GM19395 (cell line): ENCODE results near the gene MAGI3.

Experiments
- ATAC-seq: cut with Tn5 transposase; IDR thresholded peaks from one replicate; pipeline ENCODE4 v1.9.1; 2021; ENCODE audit warnings: mild to moderate bottlenecking, moderate library complexity; ENCODE audit not compliant: unreplicated experiment

Gene MAGI3

GRCh38 chr1:113652771-113653170, 262.5 kb downstream of the MAGI3 start:
- ATAC-seq = no peak

GRCh38 chr1:113653741-113654140, 263.4 kb downstream of the MAGI3 start:
- no peak for ATAC-seq

DNA sequence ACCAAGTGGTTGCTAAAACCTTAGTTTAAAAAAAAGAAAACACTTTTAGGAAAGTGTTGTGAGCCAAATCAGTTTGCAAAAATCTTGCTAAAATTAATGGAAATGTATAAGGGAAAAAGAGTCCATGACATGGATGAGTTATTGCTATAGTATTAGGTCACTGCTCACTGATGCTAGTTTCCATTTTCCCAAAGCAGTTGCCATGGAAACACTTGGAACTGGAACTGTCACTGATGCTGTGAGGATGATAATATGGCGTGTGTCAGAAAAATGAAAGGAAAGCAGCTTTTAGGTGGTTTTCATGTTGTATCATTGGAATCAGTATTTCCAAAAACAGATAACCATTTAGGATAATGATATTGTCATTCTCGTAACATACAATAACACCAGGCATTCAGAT, 264.6 kb downstream of the MAGI3 start:
- ATAC-seq = no peak

DNA sequence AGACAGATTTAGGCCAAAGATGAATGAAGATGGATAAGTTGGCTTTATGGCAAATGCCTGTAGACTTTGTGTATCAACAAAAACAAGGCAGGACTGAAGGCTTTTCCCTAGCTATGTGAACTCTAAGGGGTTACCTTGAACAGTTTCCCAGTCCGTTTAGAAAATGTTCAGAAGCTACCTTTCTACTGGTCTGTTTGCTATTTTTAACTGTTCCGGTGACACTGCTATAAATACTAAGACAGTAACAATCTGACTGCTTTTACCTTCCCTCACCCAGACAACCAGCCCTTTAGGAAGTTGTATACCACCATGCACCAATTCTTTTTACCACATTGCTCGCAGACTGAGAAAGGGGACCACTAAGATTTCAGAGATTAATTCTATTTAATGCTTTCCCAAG, 266.8 kb downstream of the MAGI3 start:
- ATAC-seq = no peak

- no peak for ATAC-seq
These were observed 267.3 kb downstream of the MAGI3 start for GRCh38 chr1:113657556-113658063.

- ATAC-seq = no peak
These were observed 268.7 kb downstream of the MAGI3 start for GRCh38 chr1:113659035-113659434.

DNA sequence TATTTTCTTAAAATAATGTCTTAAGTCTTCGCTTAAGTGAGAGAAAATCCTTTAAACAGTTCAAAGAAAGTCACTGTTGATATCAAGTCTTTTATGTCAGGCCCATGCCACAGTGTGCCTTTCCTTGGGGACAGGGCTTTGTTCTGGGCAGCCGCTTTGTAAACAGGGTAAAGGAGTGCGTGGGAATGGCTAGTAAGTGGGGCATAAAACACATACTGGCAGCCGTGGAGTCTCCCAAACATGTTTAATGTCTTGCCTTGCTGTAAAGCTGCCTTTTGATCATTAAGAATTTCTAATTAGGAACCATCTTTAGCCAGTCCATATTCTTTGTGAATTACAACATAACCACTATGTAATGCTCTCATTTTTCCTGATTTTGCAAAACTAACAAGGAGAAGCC, 269.2 kb downstream of the MAGI3 start:
- ATAC-seq = no peak

DNA sequence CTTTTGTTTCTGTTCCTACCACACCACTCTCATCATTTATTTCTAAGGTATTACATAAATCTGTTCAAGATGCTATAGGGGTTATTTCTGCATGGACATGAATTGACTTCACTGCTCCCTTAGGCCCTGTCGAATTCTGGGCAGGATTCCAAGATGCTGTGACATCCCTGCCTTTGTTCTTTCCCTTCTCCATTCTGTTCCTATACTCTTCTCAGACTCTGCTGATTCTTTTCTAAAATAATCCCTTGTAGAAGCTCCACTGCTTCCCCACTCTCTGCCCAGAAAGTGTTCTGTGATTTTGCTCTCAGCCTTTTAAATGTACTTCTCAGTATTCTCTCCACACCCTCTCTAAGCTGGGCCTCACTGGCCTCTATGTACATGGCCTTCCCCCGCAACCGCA, 269.8 kb downstream of the MAGI3 start:
- no peak for ATAC-seq

GRCh38 chr1:113662101-113662500, 271.8 kb downstream of the MAGI3 start:
- no peak for ATAC-seq

DNA sequence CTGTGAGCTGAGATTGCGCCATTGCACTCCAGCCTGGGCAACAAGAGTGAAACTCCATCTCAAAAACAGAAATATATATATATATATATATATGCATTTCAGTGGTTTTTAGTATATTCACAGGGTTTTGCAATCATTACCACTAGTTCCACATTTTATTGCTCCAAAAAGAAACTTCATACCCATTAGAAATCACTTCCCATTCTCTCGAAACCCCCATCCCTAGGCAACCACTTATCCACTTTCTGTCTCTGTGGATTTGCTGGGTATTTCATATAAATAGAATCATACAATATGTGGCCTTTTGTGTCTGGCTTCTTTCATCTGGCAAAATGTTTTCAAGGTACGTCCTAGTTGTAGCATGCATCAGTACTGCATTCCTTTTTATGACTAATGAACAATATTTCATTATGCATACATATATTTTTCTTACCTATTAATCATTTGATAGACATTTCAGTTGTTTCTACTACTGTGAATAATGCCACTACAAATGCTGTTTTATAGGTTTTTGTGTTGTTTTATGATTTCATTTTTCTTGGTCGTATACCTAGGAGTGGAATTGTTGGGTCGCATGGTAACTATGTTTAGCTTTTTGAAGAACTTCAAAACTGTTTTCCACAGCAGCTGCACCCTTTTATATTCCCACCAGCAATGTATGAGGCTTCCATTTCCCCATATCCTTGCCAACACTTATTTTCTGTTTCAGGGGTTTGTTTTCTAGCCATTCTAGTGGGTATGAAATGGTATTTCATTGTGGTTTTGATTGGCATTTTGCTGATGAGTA, 273.0 kb downstream of the MAGI3 start:
- no peak for ATAC-seq

- ATAC-seq = no peak
These were observed 274.8 kb downstream of the MAGI3 start for GRCh38 chr1:113665071-113665470.

GRCh38 chr1:113666126-113666525, 275.8 kb downstream of the MAGI3 start:
- ATAC-seq = no peak

DNA sequence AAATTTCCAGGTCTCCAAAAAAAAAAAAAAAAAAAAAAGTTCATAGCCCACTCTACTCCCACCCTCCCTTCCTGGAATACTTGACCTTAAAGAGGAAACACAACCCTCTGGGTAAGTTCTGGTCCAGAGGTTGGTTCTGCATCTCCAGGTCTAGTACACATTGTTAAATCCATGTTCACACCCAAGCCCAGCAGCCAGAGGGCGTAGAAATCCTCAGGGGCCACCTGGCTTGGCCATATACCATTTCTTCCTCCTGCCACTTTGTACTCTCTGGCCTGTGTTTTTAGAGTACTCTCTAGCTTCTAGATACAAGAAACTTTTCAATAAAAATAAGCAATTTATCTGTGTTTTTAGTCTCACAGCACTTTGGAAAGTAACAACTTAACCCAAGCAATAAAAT, 279.7 kb downstream of the MAGI3 start:
- ATAC-seq = no peak

GRCh38 chr1:113670650-113671049, 280.3 kb downstream of the MAGI3 start:
- ATAC-seq = no peak

GRCh38 chr1:113672491-113672890, 282.2 kb downstream of the MAGI3 start:
- no peak for ATAC-seq

- ATAC-seq = no peak
These were observed 284.3 kb downstream of the MAGI3 start for GRCh38 chr1:113674591-113674990.

- no peak for ATAC-seq
These were observed 285.0 kb downstream of the MAGI3 start for GRCh38 chr1:113675302-113675701.

DNA sequence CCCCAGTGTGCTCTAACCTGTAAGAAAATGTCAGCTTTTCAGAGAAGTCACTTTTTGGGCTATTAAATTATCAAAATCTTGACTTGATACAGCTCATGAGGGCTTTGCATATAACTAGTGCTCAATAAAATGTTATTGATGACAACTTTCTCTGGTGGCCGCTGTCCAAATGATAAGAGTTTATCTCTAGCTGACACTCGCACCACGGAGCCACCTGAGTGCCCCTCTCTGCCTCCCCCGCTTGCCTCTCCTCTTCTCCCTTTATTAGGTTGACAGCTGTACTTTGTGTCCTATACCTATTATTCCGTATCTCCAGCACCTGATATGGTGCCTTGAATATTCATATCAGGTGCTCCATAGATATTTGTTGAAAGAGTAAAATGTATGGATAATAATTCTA, 286.2 kb downstream of the MAGI3 start:
- no peak for ATAC-seq

GRCh38 chr1:113677250-113678158, 287.2 kb downstream of the MAGI3 start:
- ATAC-seq = peak; percentile 57

GRCh38 chr1:113678159-113678469, 287.8 kb downstream of the MAGI3 start:
- no peak for ATAC-seq

GRCh38 chr1:113681596-113682337, 291.5 kb downstream of the MAGI3 start:
- ATAC-seq = no peak
